PFSK-1 (cell line): Measurements from ENCODE around the gene DCTN3.

ENCODE experiments used
- FOXP2 ChIP-seq: optimal IDR thresholded peaks from 2 replicates; pipeline ENCODE3; 2011; ENCODE audit warnings: borderline replicate concordance, control low read depth, inconsistent platforms; ENCODE audit not compliant: insufficient read depth; ENCODE audit errors: extremely low read length, extremely low read depth
- POLR2AphosphoS5 ChIP-seq: IDR thresholded peaks from 2 replicates; pipeline ENCODE4 v1.6.1; 2012; ENCODE audit warnings: low read depth, mild to moderate bottlenecking, control low read depth, low read length, moderate library complexity
- SIN3A ChIP-seq: IDR thresholded peaks from 2 replicates; pipeline ENCODE4 v1.6.1; 2012; ENCODE audit warnings: mild to moderate bottlenecking, low read length, moderate library complexity, borderline replicate concordance; ENCODE audit not compliant: insufficient read depth
- TAF1 ChIP-seq: IDR thresholded peaks from 2 replicates; pipeline ENCODE4 v1.6.1; 2012; ENCODE audit warnings: low read length, control low read depth, borderline replicate concordance; ENCODE audit not compliant: insufficient read depth
- TF ChIP-seq, protein P1 (sequence below), 2 experiments: IDR thresholded peaks; 2 replicates each; pipeline versions ENCODE4 v1.6.1 to v1.8.0; 2011 to 2012; ENCODE audit warnings: low read depth in 2 of 2, low read length in 2 of 2, control low read depth in 1 of 2, inconsistent platforms in 1 of 2, mild to moderate bottlenecking in 1 of 2, moderate library complexity in 1 of 2; ENCODE audit not compliant: insufficient read depth in 1 of 2

The DCTN3 gene

DNA sequence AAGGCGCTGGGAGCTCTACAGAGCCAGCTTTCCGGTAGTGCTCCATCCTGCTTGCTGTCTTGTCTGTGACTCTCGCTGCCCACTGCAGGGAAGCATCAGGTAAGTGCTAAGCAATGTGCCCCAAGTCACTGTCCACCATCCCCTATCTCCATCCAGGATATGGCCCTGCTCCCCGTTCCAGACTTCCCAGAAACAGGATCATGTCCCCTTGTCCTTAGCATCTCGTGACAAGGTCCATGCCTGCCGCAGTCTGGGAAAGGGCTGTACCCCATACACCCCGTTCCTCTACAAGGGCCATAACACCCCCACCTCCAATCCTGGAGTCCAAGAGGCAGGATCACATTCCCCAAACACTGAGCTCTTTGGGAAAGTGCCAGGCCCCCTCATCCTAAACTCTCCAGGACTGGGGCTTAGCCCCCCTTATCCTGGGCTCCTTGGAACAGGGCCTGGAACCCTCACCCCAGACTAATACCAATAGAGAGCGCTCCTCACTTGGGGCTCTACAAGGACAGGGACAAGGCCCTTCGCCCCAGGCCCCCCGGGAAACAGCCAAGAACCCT, 9.0 kb downstream of the DCTN3 start:
- TF ChIP-seq POLR2AphosphoS5: no peak
- TF ChIP-seq TAF1: no peak
- TF ChIP-seq, protein P1, sequence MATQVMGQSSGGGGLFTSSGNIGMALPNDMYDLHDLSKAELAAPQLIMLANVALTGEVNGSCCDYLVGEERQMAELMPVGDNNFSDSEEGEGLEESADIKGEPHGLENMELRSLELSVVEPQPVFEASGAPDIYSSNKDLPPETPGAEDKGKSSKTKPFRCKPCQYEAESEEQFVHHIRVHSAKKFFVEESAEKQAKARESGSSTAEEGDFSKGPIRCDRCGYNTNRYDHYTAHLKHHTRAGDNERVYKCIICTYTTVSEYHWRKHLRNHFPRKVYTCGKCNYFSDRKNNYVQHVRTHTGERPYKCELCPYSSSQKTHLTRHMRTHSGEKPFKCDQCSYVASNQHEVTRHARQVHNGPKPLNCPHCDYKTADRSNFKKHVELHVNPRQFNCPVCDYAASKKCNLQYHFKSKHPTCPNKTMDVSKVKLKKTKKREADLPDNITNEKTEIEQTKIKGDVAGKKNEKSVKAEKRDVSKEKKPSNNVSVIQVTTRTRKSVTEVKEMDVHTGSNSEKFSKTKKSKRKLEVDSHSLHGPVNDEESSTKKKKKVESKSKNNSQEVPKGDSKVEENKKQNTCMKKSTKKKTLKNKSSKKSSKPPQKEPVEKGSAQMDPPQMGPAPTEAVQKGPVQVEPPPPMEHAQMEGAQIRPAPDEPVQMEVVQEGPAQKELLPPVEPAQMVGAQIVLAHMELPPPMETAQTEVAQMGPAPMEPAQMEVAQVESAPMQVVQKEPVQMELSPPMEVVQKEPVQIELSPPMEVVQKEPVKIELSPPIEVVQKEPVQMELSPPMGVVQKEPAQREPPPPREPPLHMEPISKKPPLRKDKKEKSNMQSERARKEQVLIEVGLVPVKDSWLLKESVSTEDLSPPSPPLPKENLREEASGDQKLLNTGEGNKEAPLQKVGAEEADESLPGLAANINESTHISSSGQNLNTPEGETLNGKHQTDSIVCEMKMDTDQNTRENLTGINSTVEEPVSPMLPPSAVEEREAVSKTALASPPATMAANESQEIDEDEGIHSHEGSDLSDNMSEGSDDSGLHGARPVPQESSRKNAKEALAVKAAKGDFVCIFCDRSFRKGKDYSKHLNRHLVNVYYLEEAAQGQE (IDR thresholded peaks at IDR 0.05; ENCODE audit: insufficient read depth in 1 of 2, low read depth in 2 of 2, low read length in 2 of 2): no peak
- TF ChIP-seq FOXP2: no peak
- no peak for TF ChIP-seq SIN3A

DNA sequence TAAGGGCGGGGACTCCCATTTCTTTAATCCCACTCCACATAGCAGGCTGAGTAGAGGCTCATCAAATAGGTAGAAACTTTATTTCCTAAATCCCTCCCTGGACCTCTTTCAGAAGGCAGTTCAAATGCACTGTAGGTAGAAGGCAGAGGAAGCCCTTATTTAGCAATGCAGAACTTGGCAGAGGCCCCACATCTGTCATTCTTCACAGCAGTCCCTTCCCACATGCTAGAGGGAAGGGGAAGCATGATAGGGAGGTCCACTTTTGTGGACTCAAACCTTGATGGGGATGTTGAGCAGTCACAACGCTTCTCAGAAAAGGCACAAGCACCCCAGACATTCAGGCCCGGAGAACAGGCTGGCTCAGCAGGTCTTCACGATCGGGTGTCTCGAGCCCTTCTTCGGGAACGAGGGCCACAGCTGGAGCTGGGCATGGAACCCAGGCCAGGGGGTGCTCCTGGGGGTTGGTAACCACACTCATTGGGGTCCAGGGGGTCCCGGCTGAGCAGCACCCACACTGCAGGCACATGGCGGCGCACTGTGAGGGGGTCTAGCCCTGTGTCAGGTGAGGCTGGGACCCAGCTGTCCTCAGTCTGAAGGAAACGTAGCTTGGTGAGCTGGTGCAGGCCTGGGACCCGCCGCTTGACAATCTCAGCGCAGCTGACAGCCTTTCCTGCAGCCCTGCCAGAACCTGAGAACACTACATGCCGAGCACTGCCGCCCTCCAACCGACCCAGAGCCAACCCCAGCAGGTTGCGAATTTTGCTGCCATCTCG, 9.7 kb downstream of the DCTN3 start:
- TF ChIP-seq, protein P1 (IDR thresholded peaks at IDR 0.05; ENCODE audit: insufficient read depth in 1 of 2, low read depth in 2 of 2, low read length in 2 of 2): no peak
- TF ChIP-seq SIN3A (no peak), FOXP2 (no peak), POLR2AphosphoS5 (no peak; the same call in 1 of the 2 replicates), TAF1 (no peak)

DNA sequence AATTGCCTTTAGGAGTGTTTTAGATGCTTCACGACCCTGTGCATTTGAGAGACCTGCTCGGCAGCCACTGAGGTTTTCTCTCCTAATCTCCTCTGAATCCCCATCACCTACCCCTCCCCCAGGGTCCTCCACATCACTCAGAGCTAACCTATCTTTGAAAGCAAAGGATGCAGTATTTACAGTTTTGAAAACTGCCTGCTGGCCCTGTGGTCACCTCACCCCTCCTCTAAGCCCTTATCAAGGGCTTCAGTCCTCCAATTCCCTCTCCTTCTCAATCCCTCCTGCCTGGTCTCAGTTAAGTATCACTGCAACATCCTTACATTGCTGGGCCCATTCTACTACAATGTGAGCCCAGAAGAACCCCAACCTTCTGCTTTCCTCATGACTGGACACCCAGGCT, 13.0 kb downstream of the DCTN3 start:
- TF ChIP-seq, protein P1 (IDR thresholded peaks at IDR 0.05; ENCODE audit: insufficient read depth in 1 of 2, low read depth in 2 of 2, low read length in 2 of 2): no peak
- TF ChIP-seq POLR2AphosphoS5 (no peak), SIN3A (no peak), FOXP2 (no peak), TAF1 (no peak)

DNA sequence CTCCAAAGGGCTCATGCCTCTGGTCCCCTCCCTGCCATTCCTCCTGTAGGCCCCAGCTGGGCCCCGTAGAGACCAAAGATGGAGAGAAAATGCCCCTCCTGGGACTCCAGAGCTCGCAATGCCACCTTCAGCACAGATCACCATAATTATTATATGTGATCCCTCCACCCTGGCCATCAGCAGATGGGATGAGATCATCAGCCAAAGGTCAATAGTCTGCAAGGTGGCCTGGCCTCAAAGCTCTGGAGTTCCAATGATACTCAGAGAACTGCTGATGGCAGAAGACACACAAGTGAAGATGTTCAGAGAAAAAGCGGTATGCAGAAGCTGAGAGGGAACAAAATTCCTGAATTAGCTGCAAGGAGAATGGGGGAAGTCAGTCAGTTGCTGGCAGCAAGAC, 13.4 kb downstream of the DCTN3 start:
- TF ChIP-seq TAF1: no peak
- TF ChIP-seq FOXP2: no peak
- TF ChIP-seq, protein P1 (IDR thresholded peaks at IDR 0.05; ENCODE audit: insufficient read depth in 1 of 2, low read depth in 2 of 2, low read length in 2 of 2): no peak
- TF ChIP-seq POLR2AphosphoS5: no peak
- TF ChIP-seq SIN3A: no peak
